MM.1S (cell line): ENCODE results near the gene PCYT2.

Source experiments
- DNase-seq: peaks from one replicate; pipeline ENCODE4 v3.0.0-alpha.2; 2015
- H2AFZ ChIP-seq: fragments of 300-600 bp; sonication (generic); 2 replicates; pipeline ENCODE4 v1.6.0; 2016; ENCODE audit warnings: antibody characterized with exemption, low read length
- H3F3A ChIP-seq: fragments of 300-600 bp; sonication (generic); 2 replicates; pipeline ENCODE4 v1.6.1; 2016; ENCODE audit warnings: mild to moderate bottlenecking, antibody characterized with exemption, low read length, moderate library complexity, mixed read lengths; ENCODE audit not compliant: insufficient read depth
- H3K27ac ChIP-seq: fragments of 300-600 bp; sonication (generic); 2 replicates; pipeline ENCODE4 v1.5.1; 2016; ENCODE audit warnings: mild to moderate bottlenecking, low read length
- H3K27me3 ChIP-seq: fragments of 300-600 bp; sonication (generic); replicated peaks from 2 replicates; pipeline ENCODE4 v1.6.0; 2016; ENCODE audit warnings: low read length; ENCODE audit not compliant: insufficient read depth
- H3K36me3 ChIP-seq: fragments of 300-600 bp; sonication (generic); replicated peaks from 2 replicates; pipeline ENCODE4 v1.6.1; 2016; ENCODE audit warnings: mild to moderate bottlenecking, low read length, mixed read lengths; ENCODE audit not compliant: insufficient read depth
- H3K4me1 ChIP-seq: fragments of 300-600 bp; sonication (generic); 2 replicates; pipeline ENCODE4 v1.6.1; 2016; ENCODE audit warnings: low read length, mixed read lengths
- H3K4me2 ChIP-seq: fragments of 300-600 bp; sonication (generic); 2 replicates; pipeline ENCODE4 v1.6.0; 2016; ENCODE audit warnings: low read depth, low read length
- H3K4me3 ChIP-seq: fragments of 300-600 bp; sonication (generic); 2 replicates; pipeline ENCODE4 v1.5.1; 2016; ENCODE audit warnings: low read length, mixed read lengths
- H3K79me2 ChIP-seq: fragments of 300-600 bp; sonication (generic); 2 replicates; pipeline ENCODE4 v1.6.1; 2016; ENCODE audit warnings: mixed run types, low read length, mixed read lengths
- H3K9ac ChIP-seq: fragments of 300-600 bp; sonication (generic); 2 replicates; pipeline ENCODE4 v1.6.1; 2016; ENCODE audit warnings: low read length, mixed read lengths
- H3K9me2 ChIP-seq: fragments of 300-600 bp; sonication (generic); replicated peaks from 2 replicates; pipeline ENCODE4 v1.6.1; 2016; ENCODE audit warnings: mild to moderate bottlenecking, low read length, mixed read lengths; ENCODE audit not compliant: insufficient read depth
- H3K9me3 ChIP-seq: fragments of 300-600 bp; sonication (generic); replicated peaks from 2 replicates; pipeline ENCODE4 v1.6.1; 2016; ENCODE audit warnings: mild to moderate bottlenecking, low read length, mixed read lengths; ENCODE audit not compliant: insufficient read depth
- H4K20me1 ChIP-seq: fragments of 300-600 bp; sonication (generic); 2 replicates; pipeline ENCODE4 v1.6.1; 2016; ENCODE audit warnings: mild to moderate bottlenecking, low read length, moderate library complexity, mixed read lengths; ENCODE audit not compliant: insufficient read depth
- EZH2 ChIP-seq: fragments of 300-600 bp; sonication (generic); optimal IDR thresholded peaks from 2 replicates; pipeline ENCODE3; 2017; ENCODE audit warnings: low read depth, mild to moderate bottlenecking, antibody characterized with exemption, low read length, mixed read lengths
- EZH2phosphoT487 ChIP-seq: fragments of 300-600 bp; sonication (generic); IDR thresholded peaks from 2 replicates; pipeline ENCODE4 v1.6.1; 2018; ENCODE audit warnings: antibody characterized with exemption, low read length
- TF ChIP-seq, protein P1 (sequence below): fragments of 300-600 bp; sonication (generic); IDR thresholded peaks from 2 replicates; pipeline ENCODE4 v1.5.1; 2016; ENCODE audit warnings: antibody characterized with exemption, low read length, mixed read lengths

PCYT2 gene

DNA sequence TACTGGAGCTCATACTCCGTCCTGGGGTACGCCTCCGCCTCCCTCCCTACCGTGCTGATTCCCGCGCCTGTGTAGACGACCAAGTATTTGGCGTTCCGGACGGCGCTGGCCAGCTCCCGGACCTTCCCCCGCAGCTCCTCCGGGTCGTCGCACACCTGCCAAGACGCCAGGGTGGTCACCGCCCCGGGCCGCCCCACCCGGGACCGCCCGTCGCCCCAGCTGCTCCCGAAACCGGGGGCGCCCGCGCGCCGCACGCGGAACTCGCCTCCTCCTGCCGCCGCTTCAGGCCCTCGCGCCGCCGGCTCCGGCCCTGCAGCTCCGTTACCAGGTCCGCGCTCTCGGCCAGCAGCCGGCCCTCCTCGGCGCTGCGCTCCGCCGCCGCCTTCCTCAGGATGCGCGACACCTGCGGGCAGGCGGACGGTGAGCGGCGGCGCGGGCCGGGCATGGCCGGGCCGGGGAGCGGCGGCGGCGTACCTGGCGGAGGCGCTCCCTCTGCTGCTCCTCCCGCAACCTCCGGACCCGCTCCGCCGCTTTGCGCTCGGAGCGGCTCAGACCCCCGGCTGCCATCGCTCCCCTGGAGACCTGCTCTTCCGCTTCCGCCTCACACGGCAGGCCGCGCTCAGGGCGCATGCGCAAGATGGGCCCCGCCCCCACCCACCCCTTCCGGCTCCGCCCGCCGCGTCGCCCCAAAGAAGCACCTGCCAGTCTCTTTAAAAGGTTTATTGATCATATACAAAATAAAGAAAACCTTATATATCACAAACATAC is 6.5 kb upstream of the PCYT2 start, which contains the start of gene SIRT7:
TSS of gene SIRT7 (minus strand) at position 612 of the 768 bp plus-strand sequence. CDS start at position 567, 45 bp downstream.
- Histone ChIP-seq H3K9me2 (no peaks in the 10 kb centered on the region), H3K4me2 (peak within 1 kb of the TSS; percentile 75), H4K20me1 (no peaks in the 10 kb centered on the region), H3K9ac (peak within 1 kb of the TSS; percentile 65; the same call in 1 of the 2 replicates), H2AFZ (no peak within 1 kb of the TSS), H3F3A (peaks cover 14% of the 10 kb centered on the region; the same call in 1 of the 2 replicates), H3K4me1 (peaks cover 5% of the 10 kb centered on the region), H3K27me3 (no peaks in the 10 kb centered on the region), H3K9me3 (no peaks in the 10 kb centered on the region), H3K27ac (no peak within 1 kb of the TSS), H3K79me2 (peaks cover 68% of the 10 kb centered on the region), H3K4me3 (peak within 1 kb of the TSS; percentile 84), H3K36me3 (peaks cover 6% of the 10 kb centered on the region; the same call in 1 of the 2 replicates)
- DNase-seq, result peak; percentile 83
- TF ChIP-seq EZH2 (no peak), EZH2phosphoT487 (no peak)
- TF ChIP-seq, protein P1, sequence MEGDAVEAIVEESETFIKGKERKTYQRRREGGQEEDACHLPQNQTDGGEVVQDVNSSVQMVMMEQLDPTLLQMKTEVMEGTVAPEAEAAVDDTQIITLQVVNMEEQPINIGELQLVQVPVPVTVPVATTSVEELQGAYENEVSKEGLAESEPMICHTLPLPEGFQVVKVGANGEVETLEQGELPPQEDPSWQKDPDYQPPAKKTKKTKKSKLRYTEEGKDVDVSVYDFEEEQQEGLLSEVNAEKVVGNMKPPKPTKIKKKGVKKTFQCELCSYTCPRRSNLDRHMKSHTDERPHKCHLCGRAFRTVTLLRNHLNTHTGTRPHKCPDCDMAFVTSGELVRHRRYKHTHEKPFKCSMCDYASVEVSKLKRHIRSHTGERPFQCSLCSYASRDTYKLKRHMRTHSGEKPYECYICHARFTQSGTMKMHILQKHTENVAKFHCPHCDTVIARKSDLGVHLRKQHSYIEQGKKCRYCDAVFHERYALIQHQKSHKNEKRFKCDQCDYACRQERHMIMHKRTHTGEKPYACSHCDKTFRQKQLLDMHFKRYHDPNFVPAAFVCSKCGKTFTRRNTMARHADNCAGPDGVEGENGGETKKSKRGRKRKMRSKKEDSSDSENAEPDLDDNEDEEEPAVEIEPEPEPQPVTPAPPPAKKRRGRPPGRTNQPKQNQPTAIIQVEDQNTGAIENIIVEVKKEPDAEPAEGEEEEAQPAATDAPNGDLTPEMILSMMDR, result no peak

DNA sequence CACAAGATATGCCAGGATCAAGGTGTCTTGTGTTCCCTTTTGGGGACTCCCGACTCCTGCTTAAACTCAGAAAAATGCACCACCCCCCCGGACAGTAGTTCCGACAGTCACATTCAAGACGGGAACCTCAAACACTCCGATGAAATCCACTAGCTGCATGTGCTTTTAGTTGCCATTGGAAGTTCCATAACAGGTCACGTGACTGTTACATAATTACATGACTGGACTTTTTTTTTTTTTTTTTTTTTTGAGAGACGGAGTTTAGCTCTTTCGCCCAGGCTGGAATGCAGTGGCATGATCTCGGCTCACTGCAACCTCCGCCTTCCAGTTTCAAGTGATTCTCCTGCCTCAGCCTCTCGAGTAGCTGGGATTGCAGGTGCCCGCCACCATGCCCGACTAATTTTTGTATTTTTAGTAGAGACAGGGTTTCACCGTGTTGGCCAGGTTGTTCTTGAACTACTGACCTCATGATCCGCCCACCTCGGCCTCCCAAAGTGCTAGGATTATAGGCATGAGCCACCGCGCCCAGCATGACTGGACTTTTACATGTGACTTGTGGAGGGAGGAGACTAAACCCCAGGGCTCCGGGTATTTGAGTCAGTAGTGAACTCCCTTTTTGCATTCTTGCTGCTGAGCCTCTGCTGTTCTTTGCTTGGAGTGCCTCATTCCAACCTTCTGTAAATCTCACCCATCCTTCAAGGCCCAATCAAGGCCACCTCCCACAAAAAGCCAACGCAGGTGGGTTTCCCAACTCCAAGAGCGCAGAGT is 5.2 kb upstream of the PCYT2 start:
- H2AFZ ChIP-seq, result no peak overlapping the region
- H3K9ac ChIP-seq, result peak overlapping the region; percentile 65; the same call in 1 of the 2 replicates
- no peaks in the 10 kb centered on the region for H3K9me3 ChIP-seq
- TF ChIP-seq, protein P1, result no peak
- TF ChIP-seq EZH2, result no peak
- no peak for TF ChIP-seq EZH2phosphoT487
- DNase-seq, result no peak
- H3F3A ChIP-seq, result peaks cover 14% of the 10 kb centered on the region; the same call in 1 of the 2 replicates
- H3K9me2 ChIP-seq, result no peaks in the 10 kb centered on the region
- no peak overlapping the region for H3K27ac ChIP-seq
- H4K20me1 ChIP-seq, result no peaks in the 10 kb centered on the region
- H3K4me3 ChIP-seq, result peak overlapping the region; percentile 84
- peaks cover 11% of the 10 kb centered on the region; the same call in 1 of the 2 replicates for H3K36me3 ChIP-seq
- peaks cover 5% of the 10 kb centered on the region for H3K4me1 ChIP-seq
- H3K4me2 ChIP-seq, result peak overlapping the region; percentile 75
- peaks cover 55% of the 10 kb centered on the region for H3K79me2 ChIP-seq
- no peaks in the 10 kb centered on the region for H3K27me3 ChIP-seq

DNA sequence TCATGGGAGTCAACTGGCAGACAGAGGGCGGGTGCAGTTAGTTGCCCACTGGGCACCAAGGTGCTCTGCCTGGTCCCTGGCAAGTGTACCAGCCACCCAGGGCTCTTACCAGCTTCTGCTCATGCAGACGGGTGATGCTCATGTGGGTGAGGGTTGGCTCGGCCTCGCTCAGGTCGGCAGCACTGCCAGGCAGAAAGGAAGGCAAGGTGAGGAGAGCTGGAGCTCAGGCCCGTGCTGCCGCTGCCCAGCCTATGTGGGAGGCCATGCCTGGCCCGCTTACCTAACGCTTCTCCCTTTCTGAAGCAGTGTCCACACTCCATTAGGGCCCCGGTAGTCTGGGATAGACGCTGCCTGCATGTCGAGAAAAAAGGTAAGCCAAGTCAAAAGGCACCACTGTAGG is 4.1 kb upstream of the PCYT2 start:
- H3K79me2 ChIP-seq, result peaks cover 49% of the 10 kb centered on the region
- TF ChIP-seq EZH2, result no peak
- no peak for TF ChIP-seq EZH2phosphoT487
- TF ChIP-seq, protein P1, result no peak

More for the DNA sequence above, 4.1 kb upstream of the PCYT2 start:
- Histone ChIP-seq H3K4me1 (peaks cover 7% of the 10 kb centered on the region), H3F3A (peaks cover 11% of the 10 kb centered on the region), H3K9ac (no peak overlapping the region), H3K27me3 (no peaks in the 10 kb centered on the region), H4K20me1 (no peaks in the 10 kb centered on the region), H3K4me2 (no peak overlapping the region), H3K27ac (no peak overlapping the region), H3K9me2 (no peaks in the 10 kb centered on the region), H2AFZ (no peak overlapping the region), H3K36me3 (peaks cover 11% of the 10 kb centered on the region; the same call in 1 of the 2 replicates), H3K9me3 (no peaks in the 10 kb centered on the region), H3K4me3 (no peak overlapping the region)
- DNase-seq, result no peak
